ACC112 (cell line): ENCODE data around the gene LHX2.

Experiments used
- H2AFZ ChIP-seq: fragments of 200-600 bp; sonication (generic); one replicate; pipeline ENCODE4 v1.6.0; 2017; ENCODE audit warnings: antibody characterized with exemption, low read length; ENCODE audit not compliant: unreplicated experiment
- H3K27ac ChIP-seq: fragments of 200-600 bp; sonication (generic); 2 replicates; pipeline ENCODE4 v1.5.1; 2014; ENCODE audit warnings: low read depth, mild to moderate bottlenecking, antibody characterized with exemption, low read length, moderate library complexity
- H3K27me3 ChIP-seq: fragments of 200-600 bp; sonication (generic); 2 replicates; pipeline ENCODE4 v1.6.1; 2014; ENCODE audit warnings: mild to moderate bottlenecking, antibody characterized with exemption, low read length, moderate library complexity, mixed read lengths; ENCODE audit not compliant: insufficient read depth
- H3K36me3 ChIP-seq: fragments of 200-600 bp; sonication (generic); 2 replicates; pipeline ENCODE4 v1.6.1; 2016; ENCODE audit warnings: mild to moderate bottlenecking, antibody characterized with exemption, low read length, moderate library complexity, mixed read lengths; ENCODE audit not compliant: insufficient read depth
- H3K4me1 ChIP-seq: fragments of 200-600 bp; sonication (generic); one replicate; pipeline ENCODE4 v1.6.1; 2016; ENCODE audit warnings: low read length, mixed read lengths; ENCODE audit not compliant: insufficient read depth, unreplicated experiment, control insufficient read depth
- H3K4me3 ChIP-seq: fragments of 200-600 bp; sonication (generic); 2 replicates; pipeline ENCODE4 v1.5.1; 2014; ENCODE audit warnings: mild to moderate bottlenecking, low read depth, low read length
- H3K79me2 ChIP-seq: fragments of 200-600 bp; sonication (generic); one replicate; pipeline ENCODE4 v1.6.0; 2016; ENCODE audit warnings: low read length; ENCODE audit not compliant: control insufficient read depth, unreplicated experiment, insufficient read depth

Gene LHX2

GRCh38 chr9:123999661-124000060, 11.9 kb upstream of the LHX2 start:
- Histone ChIP-seq H3K4me3 (no peak overlapping the region), H3K27ac (no peak overlapping the region), H3K27me3 (peaks cover 92% of the 10 kb centered on the region), H2AFZ (no peak overlapping the region), H3K4me1 (no peaks in the 10 kb centered on the region), H3K36me3 (no peaks in the 10 kb centered on the region), H3K79me2 (no peaks in the 10 kb centered on the region)

DNA sequence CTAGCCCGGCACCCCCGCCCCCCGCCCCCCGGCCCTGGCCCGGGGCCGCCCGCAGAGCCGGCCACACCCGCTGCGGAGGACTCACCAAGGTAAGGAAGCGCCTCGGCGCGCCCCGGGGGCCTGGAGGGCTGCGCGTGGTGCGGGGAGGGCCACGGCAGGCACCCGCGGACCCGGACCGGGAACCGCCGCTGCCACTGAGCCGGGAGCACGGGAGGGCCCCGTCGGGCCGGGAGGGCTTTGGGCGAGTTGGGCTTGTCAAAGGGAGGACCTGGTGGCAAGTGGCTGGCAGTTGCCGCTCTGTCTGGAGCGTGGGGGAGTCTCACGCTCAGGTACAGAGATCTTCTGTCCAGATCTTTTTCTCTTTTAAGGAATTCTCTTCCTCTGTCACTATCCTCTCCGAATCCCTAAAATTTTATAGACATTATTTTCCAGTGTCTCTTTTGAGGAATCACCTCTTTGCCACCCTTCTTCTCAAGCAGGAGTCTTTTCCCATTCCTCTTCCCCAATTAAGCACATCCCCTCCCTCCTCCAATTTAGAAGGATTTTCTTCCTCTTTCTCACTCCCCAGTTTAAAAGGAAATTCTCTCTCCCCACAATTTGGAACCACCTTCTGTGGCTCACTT, 11.3 kb upstream of the LHX2 start:
- Histone ChIP-seq H3K4me3 (no peak overlapping the region), H3K4me1 (no peaks in the 10 kb centered on the region), H3K27me3 (peaks cover 93% of the 10 kb centered on the region)

DNA sequence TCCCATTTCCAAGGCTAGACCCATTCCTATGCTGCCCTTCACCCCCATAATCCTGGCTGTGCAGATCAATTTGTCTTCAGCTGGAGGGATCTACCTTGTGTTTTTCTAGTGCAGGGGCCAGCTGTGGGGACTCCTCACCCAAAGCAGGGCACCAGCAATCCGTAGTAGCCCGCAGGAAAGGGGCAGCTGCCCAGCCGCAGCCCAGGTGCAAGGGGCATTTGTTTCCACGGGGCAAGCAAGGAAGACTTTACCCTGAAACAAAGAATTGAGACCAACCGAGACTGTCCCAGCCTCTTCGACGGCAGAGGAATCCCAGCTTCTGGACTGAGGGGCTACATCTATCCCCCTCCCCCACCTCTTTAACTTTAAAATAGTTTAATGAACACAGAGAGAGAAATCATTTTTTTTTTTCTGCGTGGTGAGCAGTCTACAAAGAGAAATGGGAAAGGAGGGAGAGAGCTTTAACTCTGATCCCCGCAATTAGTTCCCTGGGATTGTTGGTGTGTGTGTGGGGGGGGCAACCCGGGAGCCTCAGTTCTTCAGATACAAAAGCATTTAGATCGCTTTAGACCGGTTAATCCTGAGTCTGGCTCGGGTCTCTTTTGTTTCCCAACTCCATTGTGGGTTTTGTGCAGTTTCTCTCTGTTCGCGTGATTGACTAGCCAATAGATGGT, 10.6 kb upstream of the LHX2 start:
- Histone ChIP-seq H3K4me3 (no peak overlapping the region), H3K27me3 (peaks cover 93% of the 10 kb centered on the region), H3K79me2 (no peaks in the 10 kb centered on the region), H3K36me3 (no peaks in the 10 kb centered on the region), H3K27ac (no peak overlapping the region), H2AFZ (no peak overlapping the region), H3K4me1 (no peaks in the 10 kb centered on the region)

More for the DNA sequence above, 11.3 kb upstream of the LHX2 start:
- Histone ChIP-seq H3K27ac (no peak overlapping the region), H3K36me3 (no peaks in the 10 kb centered on the region), H2AFZ (no peak overlapping the region), H3K79me2 (no peaks in the 10 kb centered on the region)

DNA sequence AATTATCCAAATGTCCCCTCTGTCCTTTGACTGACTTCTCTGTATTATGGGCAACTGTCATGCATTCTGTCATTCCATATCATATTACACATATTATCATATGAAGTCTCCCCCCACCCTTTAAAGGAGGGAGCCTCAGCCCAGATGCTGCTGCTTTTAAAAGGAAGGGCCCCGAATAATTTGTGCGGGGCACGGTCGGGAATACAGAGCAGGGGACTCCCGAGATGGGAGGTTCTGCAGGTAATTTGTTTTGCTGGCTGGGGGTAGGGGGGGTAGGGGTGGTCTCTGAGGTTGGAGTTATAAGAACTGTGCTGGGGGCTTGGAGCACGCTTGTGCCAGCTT, 10.1 kb upstream of the LHX2 start:
- H3K27me3 ChIP-seq = peaks cover 93% of the 10 kb centered on the region
- no peaks in the 10 kb centered on the region for H3K36me3 ChIP-seq
- H3K4me1 ChIP-seq = no peaks in the 10 kb centered on the region
- no peak overlapping the region for H3K4me3 ChIP-seq
- no peaks in the 10 kb centered on the region for H3K79me2 ChIP-seq
- no peak overlapping the region for H2AFZ ChIP-seq
- no peak overlapping the region for H3K27ac ChIP-seq

DNA sequence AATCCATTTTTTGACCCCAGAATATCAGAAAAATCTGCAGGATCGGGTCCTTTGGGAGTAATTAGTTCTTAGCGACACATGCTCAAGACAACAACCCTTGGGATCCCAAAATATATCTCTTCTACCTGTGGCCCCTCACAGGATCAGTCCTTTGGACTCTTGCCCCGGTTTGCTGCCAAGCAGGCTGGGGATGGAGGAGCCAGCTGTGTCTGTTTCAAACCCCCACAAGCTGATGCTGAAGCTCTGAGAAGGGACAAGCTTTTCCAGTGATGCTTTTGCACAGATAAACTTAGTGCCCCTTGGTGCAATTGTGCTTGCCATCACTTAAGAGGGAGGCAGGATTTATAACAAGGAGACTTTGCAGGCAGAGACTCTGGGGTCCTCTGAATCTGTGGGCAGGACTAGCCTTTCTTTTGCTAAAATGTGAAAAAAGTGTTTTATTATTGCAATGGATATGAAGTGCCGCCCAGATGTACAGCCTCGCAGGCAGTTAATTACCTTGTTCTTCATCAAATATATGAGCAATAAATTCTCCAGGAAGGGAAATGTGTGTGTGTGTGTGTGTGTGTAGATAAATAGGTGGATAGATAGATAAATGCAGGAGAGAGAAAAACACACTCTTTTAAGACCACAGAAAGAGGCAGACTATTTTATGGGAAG, 9.6 kb upstream of the LHX2 start:
- Histone ChIP-seq H3K79me2 (no peaks in the 10 kb centered on the region), H3K27me3 (peaks cover 93% of the 10 kb centered on the region), H3K36me3 (no peaks in the 10 kb centered on the region), H2AFZ (no peak overlapping the region), H3K4me1 (no peaks in the 10 kb centered on the region), H3K27ac (no peak overlapping the region), H3K4me3 (no peak overlapping the region)

- H3K36me3 ChIP-seq = no peaks in the 10 kb centered on the region
- no peaks in the 10 kb centered on the region for H3K4me1 ChIP-seq
- no peak overlapping the region for H2AFZ ChIP-seq
- peaks cover 93% of the 10 kb centered on the region for H3K27me3 ChIP-seq
- H3K4me3 ChIP-seq = no peak overlapping the region
- no peak overlapping the region for H3K27ac ChIP-seq
- H3K79me2 ChIP-seq = no peaks in the 10 kb centered on the region
Observed at GRCh38 chr9:124003636-124004349, 7.8 kb upstream of the LHX2 start.

DNA sequence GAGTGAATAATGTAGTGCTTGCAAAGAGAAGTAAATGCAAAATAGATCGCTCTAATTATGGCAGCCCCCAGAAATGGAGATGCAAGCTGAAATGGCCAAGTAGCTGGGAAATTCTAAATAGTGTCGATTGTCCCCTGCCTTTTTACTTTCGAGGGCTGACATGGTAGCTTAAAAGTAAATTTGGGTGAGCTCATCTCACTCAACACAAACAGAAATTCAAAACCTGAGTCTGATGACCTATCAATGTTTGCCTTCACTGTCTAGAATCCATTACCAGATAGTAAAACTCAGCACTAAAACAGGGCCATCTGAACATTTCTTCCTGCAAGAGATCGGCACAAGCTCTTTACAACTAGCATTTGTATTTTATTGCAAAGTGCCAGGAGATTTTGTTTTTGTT, 7.0 kb upstream of the LHX2 start:
- Histone ChIP-seq H3K4me1 (no peaks in the 10 kb centered on the region), H3K4me3 (no peak overlapping the region), H3K36me3 (no peaks in the 10 kb centered on the region), H3K27ac (no peak overlapping the region), H2AFZ (no peak overlapping the region), H3K79me2 (no peaks in the 10 kb centered on the region), H3K27me3 (peaks cover 96% of the 10 kb centered on the region)

DNA sequence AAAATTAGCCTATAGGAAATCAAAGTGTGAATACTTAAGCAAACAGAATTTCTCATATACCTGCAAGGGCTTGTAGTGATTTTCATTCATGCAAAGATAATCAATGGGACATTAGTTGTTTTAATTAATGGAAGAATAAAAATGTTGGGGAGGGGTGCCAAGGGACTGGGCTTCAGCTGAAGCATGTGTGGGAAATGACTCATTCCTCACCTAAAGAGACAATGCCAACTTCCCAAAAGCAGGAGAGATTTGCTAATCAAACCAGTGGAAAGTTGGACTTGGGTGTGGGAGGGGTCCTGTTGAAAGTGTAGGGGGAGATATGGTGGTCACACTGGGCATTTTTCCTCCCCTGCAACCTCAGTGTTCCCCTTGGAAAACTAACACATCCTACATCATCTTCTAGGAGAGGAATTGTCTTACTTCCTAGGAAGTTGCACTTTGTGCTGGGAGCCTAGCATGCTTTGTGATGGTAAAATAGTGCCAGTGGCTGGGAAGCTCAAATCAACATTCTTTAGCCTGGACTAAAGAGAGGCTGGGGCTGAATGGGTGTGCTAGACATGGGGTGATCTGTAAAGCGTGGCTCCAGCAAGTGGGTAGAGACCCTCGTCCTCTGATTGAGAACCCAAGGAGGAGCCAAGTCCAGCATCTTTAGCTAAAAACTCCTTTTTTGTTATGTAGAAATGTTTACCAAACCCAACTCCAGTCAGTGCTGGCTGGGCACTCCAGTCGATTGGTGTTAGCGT, 6.4 kb upstream of the LHX2 start:
- Histone ChIP-seq H3K4me3 (no peak overlapping the region), H3K79me2 (no peaks in the 10 kb centered on the region), H3K36me3 (no peaks in the 10 kb centered on the region), H3K4me1 (no peaks in the 10 kb centered on the region), H2AFZ (no peak overlapping the region), H3K27me3 (peaks cover 100% of the 10 kb centered on the region), H3K27ac (no peak overlapping the region)

DNA sequence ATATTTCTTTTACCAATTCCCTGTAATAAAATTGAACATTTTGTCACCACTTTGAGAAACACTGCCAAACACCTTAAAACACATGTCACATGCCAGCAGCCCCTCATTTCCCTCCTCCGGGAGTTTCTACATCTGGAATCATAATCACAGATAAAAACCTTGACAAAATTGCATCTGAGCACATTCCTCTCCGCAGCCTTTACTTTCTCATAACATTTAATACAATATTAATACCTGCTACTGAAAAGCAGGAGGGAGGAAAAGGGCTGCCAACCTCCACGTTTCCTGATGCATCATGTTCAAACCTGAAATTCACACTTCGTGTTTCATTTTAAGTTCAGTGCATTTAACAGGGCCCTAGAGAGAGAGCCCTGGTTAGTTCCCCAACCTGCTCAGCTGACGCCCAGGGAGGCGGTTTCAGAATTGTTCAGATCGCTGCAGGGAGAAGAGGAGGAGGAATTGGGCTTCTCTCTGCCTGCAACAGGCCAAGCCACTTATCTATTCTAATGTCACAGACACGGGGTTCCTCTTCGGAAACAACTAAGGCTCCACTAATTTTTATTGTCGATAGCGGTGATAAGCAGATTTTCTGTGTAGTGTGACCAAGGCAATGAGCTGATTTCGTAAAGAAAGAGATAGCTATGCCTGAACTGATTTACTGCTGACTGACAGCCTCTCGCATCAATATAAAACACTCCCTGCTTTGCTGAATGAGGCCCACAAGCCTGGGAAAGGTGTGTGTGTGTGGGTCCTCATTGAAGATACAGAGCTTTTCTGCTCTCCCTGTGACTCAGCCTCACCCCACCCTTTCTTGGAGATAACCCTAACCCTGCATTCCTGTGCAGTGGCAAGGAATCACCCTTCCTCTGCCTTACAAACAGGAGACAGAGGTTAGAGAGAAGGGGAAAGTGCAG, 4.9 kb upstream of the LHX2 start:
- H3K4me3 ChIP-seq = no peak overlapping the region
- H3K36me3 ChIP-seq = no peaks in the 10 kb centered on the region
- H3K4me1 ChIP-seq = no peaks in the 10 kb centered on the region
- H2AFZ ChIP-seq = no peak overlapping the region
- no peak overlapping the region for H3K27ac ChIP-seq
- peaks cover 96% of the 10 kb centered on the region for H3K27me3 ChIP-seq
- no peaks in the 10 kb centered on the region for H3K79me2 ChIP-seq
